Measurements from ENCODE around the gene CLOCK.
A peak's percentile ranks its signal among the peaks of the same experiment; 100 is the strongest.
"Not testable (repeated sequence)": the region's sequence is repeated elsewhere in the genome, so short reads cannot be mapped to it uniquely, and the experiment has no call there.

CLOCK gene

GRCh38 chr4:55546756-55547465 lies at the start of gene CLOCK:
Gene CLOCK, minus strand, starts transcription at chr4:55546909. Its CDS starts 64,124 bp downstream, at chr4:55482785.
- peak; percentile 89 for DNase-seq (ENCODE audit: low read depth)

- DNase-seq (ENCODE audit: low read depth): no peak
Measured at GRCh38 chr4:55592014-55592413, 45.3 kb upstream of the CLOCK start, which contains the start of gene PDCL2. Gene PDCL2, minus strand, starts transcription at chr4:55592245. Its CDS starts 136 bp downstream, at chr4:55592109.

GRCh38 chr4:55588160-55588559 lies 41.5 kb upstream of the CLOCK start:
- no peak for DNase-seq (ENCODE audit: low read depth)

- DNase-seq (ENCODE audit: low read depth): not testable (repeated sequence)
Measured at GRCh38 chr4:55582773-55583172, 36.1 kb upstream of the CLOCK start.

GRCh38 chr4:55578341-55579010 lies 31.8 kb upstream of the CLOCK start:
- DNase-seq (ENCODE audit: low read depth): no peak

GRCh38 chr4:55575513-55575912 lies 28.8 kb upstream of the CLOCK start:
- DNase-seq (ENCODE audit: low read depth): no peak

GRCh38 chr4:55574252-55574651 lies 27.5 kb upstream of the CLOCK start:
- no peak for DNase-seq (ENCODE audit: low read depth)

GRCh38 chr4:55571806-55572205 lies 25.1 kb upstream of the CLOCK start:
- DNase-seq (ENCODE audit: low read depth): no peak

- no peak for DNase-seq (ENCODE audit: low read depth)
Measured at GRCh38 chr4:55568905-55569504, 22.3 kb upstream of the CLOCK start.

GRCh38 chr4:55561889-55562288 lies 15.2 kb upstream of the CLOCK start:
- no peak for DNase-seq (ENCODE audit: low read depth)

GRCh38 chr4:55560096-55560495 lies 13.4 kb upstream of the CLOCK start:
- DNase-seq (ENCODE audit: low read depth): no peak

- DNase-seq (ENCODE audit: low read depth): peak; percentile 54
Measured at GRCh38 chr4:55554453-55555030, 7.8 kb upstream of the CLOCK start.

GRCh38 chr4:55553441-55554201 lies 6.9 kb upstream of the CLOCK start:
- DNase-seq (ENCODE audit: low read depth): peak; percentile 81

- DNase-seq (ENCODE audit: low read depth): not testable (repeated sequence)
Measured at GRCh38 chr4:55551964-55552363, 5.3 kb upstream of the CLOCK start.

- DNase-seq (ENCODE audit: low read depth): no peak
Measured at GRCh38 chr4:55549888-55550287, 3.2 kb upstream of the CLOCK start.

GRCh38 chr4:55547918-55548317 lies 1.2 kb upstream of the CLOCK start:
- no peak for DNase-seq (ENCODE audit: low read depth)

GRCh38 chr4:55547466-55547770 lies 709 bp upstream of the CLOCK start:
- DNase-seq (ENCODE audit: low read depth): no peak

- no peak for DNase-seq (ENCODE audit: low read depth)
Measured at GRCh38 chr4:55546506-55546755, 278 bp downstream of the CLOCK start.

- DNase-seq (ENCODE audit: low read depth): peak; percentile 74
Measured at GRCh38 chr4:55545641-55546505, 836 bp downstream of the CLOCK start.

GRCh38 chr4:55545151-55545550 lies 1.6 kb downstream of the CLOCK start:
- DNase-seq (ENCODE audit: low read depth): no peak

GRCh38 chr4:55543858-55544257 lies 2.9 kb downstream of the CLOCK start:
- no peak for DNase-seq (ENCODE audit: low read depth)

GRCh38 chr4:55540271-55540670 lies 6.4 kb downstream of the CLOCK start:
- DNase-seq (ENCODE audit: low read depth): no peak

Measured in fibroblast of gingiva (primary cell).